Prostate gland (tissue), 2 donors: ENCODE data around the gene SLC25A3.

Experiments used
- POLR2A ChIP-seq: fragments of 450-650 bp; IDR thresholded peaks from one replicate; pipeline ENCODE4 v1.6.1; 2016; ENCODE audit warnings: antibody characterized with exemption, mild to moderate bottlenecking
- POLR2AphosphoS5 ChIP-seq: sonication (generic); formaldehyde crosslinking; IDR thresholded peaks from one replicate; pipeline ENCODE4 v1.6.1; 2017; ENCODE audit warnings: antibody characterized with exemption
- TF ChIP-seq, protein P1 (sequence below), 4 experiments: fragments of 200-600 bp in 2 of 4; fragments of 450-650 bp in 2 of 4; sonication (generic) in 2 of 4; IDR thresholded peaks; 1 replicate in 3 of 4; 2 replicates in 1 of 4; pipeline ENCODE4 v1.5.1; 2016 to 2019; ENCODE audit warnings: antibody characterized with exemption in 4 of 4, mild to moderate bottlenecking in 2 of 4, moderate library complexity in 2 of 4

GRCh38 chr12:98653866-98654493 lies 60.5 kb downstream of the SLC25A3 start:
- TF ChIP-seq POLR2AphosphoS5 (no peak), POLR2A (no peak)
- TF ChIP-seq, protein P1, sequence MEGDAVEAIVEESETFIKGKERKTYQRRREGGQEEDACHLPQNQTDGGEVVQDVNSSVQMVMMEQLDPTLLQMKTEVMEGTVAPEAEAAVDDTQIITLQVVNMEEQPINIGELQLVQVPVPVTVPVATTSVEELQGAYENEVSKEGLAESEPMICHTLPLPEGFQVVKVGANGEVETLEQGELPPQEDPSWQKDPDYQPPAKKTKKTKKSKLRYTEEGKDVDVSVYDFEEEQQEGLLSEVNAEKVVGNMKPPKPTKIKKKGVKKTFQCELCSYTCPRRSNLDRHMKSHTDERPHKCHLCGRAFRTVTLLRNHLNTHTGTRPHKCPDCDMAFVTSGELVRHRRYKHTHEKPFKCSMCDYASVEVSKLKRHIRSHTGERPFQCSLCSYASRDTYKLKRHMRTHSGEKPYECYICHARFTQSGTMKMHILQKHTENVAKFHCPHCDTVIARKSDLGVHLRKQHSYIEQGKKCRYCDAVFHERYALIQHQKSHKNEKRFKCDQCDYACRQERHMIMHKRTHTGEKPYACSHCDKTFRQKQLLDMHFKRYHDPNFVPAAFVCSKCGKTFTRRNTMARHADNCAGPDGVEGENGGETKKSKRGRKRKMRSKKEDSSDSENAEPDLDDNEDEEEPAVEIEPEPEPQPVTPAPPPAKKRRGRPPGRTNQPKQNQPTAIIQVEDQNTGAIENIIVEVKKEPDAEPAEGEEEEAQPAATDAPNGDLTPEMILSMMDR (IDR thresholded peaks at IDR 0.05), result peak in 3 of 4 experiments; percentile 8 to 56 (median 54)
